ENCODE measurements around the gene CPNE4. TPM values are rescaled to one million over a fixed set of nuclear protein-coding genes. Genes with fewer than 3 reads are reported as not detected.

Gene CPNE4
- total and polyA plus RNA-seq, 4 donors, result 0.02 to 1.6 (median 0.29) TPM

GRCh38 chr3:131658771-131659170, 376.0 kb downstream of the CPNE4 start:
- Histone ChIP-seq H3K4me1 (ENCODE audit: control insufficient read depth in 5 of 5, insufficient read depth in 5 of 5, low read length in 5 of 5) (no peaks in the 10 kb centered on the region), H3K27ac (ENCODE audit: low read depth in 1 of 2, low read length in 1 of 2) (no peak overlapping the region), H3K4me3 (no peak overlapping the region), H3K9ac (ENCODE audit: insufficient read depth in 1 of 2, low read length in 2 of 2) (no peak overlapping the region), H3K9me3 (ENCODE audit: control insufficient read depth in 4 of 4, insufficient read depth in 3 of 4, low read length in 3 of 4) (no peaks in the 10 kb centered on the region), H3K27me3 (ENCODE audit: control insufficient read depth in 3 of 3, insufficient read depth in 3 of 3, low read length in 2 of 3) (no peaks in the 10 kb centered on the region), H3K36me3 (ENCODE audit: control insufficient read depth in 4 of 4, insufficient read depth in 4 of 4, low read length in 4 of 4) (no peaks in the 10 kb centered on the region)
- DNase-seq, result no peak
- no peak for ATAC-seq (ENCODE audit: insufficient read depth, low FRiP score)
- 47 to 97% methylated on average over 1 of the region's 1 CpG for WGBS, 2 donors
- no peak for TF ChIP-seq CTCF (IDR thresholded peaks at IDR 0.05; ENCODE audit: control extremely low read depth, extremely low read depth)

DNA sequence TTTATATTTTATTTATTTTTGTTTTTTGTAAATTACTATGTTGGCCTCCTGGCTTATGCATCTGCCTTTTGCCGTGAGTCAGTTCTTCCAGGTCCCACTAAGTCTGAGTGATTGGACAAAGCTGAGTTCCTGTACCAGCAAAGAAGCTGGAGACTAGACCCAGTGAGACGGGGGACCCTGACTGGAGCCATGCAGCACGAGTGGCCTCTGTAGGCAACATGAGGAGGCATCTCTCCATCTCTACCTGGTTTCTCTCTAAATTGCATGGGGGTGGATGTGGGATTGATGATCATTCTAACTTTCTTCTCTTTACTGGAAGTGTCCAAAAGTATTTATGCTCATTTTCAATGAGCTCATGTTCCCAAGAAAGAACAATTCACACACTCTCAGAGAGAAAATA, 376.7 kb downstream of the CPNE4 start:
- Histone ChIP-seq H3K9ac (ENCODE audit: insufficient read depth in 1 of 2, low read length in 2 of 2) (no peak overlapping the region), H3K27ac (ENCODE audit: low read depth in 1 of 2, low read length in 1 of 2) (no peak overlapping the region), H3K4me1 (ENCODE audit: control insufficient read depth in 5 of 5, insufficient read depth in 5 of 5, low read length in 5 of 5) (no peaks in the 10 kb centered on the region), H3K4me3 (no peak overlapping the region), H3K27me3 (ENCODE audit: control insufficient read depth in 3 of 3, insufficient read depth in 3 of 3, low read length in 2 of 3) (no peaks in the 10 kb centered on the region), H3K9me3 (ENCODE audit: control insufficient read depth in 4 of 4, insufficient read depth in 3 of 4, low read length in 3 of 4) (no peaks in the 10 kb centered on the region), H3K36me3 (ENCODE audit: control insufficient read depth in 4 of 4, insufficient read depth in 4 of 4, low read length in 4 of 4) (no peaks in the 10 kb centered on the region)
- DNase-seq (no peak), ATAC-seq (ENCODE audit: insufficient read depth, low FRiP score) (no peak)
- 74 to 91% methylated on average over 3 of the region's 3 CpGs for WGBS, 2 donors
- TF ChIP-seq CTCF (IDR thresholded peaks at IDR 0.05; ENCODE audit: control extremely low read depth, extremely low read depth), result no peak

DNA sequence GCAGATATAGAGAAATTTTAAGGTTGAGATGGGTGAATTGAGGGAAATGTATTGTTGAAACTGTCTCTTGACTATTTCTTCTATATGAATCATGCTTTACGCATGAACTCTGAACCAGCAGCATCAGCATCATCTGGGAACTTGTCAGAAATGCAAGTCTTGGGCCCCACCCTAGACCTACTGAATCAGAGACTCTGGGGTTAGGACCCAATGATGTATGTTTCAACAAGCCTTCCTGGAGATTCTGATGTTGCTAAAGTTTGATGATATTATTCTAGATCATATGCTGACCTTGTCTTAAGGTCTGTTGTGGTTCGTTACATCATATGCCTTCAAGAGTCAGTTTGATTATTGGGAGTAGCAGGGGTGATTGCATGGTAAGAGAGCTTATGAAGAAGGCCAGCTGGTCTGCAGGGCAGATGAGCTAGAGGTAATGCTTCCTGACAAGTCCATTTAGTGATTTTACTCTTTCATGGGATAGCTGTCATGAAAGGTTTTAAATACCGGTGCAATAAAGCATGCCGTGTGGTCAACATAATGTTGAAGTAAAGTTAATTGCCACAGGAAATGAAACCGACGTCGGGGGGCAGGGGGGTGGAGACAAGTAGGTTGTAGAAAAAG, 379.6 kb downstream of the CPNE4 start:
- no peak for TF ChIP-seq CTCF (IDR thresholded peaks at IDR 0.05; ENCODE audit: control extremely low read depth, extremely low read depth)
- Histone ChIP-seq H3K27ac (ENCODE audit: low read depth in 1 of 2, low read length in 1 of 2) (no peak overlapping the region), H3K27me3 (ENCODE audit: control insufficient read depth in 3 of 3, insufficient read depth in 3 of 3, low read length in 2 of 3) (no peaks in the 10 kb centered on the region), H3K4me3 (no peak overlapping the region), H3K9me3 (ENCODE audit: control insufficient read depth in 4 of 4, insufficient read depth in 3 of 4, low read length in 3 of 4) (no peaks in the 10 kb centered on the region), H3K36me3 (ENCODE audit: control insufficient read depth in 4 of 4, insufficient read depth in 4 of 4, low read length in 4 of 4) (no peaks in the 10 kb centered on the region), H3K4me1 (ENCODE audit: control insufficient read depth in 5 of 5, insufficient read depth in 5 of 5, low read length in 5 of 5) (no peaks in the 10 kb centered on the region), H3K9ac (ENCODE audit: insufficient read depth in 1 of 2, low read length in 2 of 2) (no peak overlapping the region)
- DNase-seq (no peak), ATAC-seq (ENCODE audit: insufficient read depth, low FRiP score) (no peak)
- WGBS, 2 donors, result 72 to 78% methylated on average over 7 of the region's 7 CpGs

DNA sequence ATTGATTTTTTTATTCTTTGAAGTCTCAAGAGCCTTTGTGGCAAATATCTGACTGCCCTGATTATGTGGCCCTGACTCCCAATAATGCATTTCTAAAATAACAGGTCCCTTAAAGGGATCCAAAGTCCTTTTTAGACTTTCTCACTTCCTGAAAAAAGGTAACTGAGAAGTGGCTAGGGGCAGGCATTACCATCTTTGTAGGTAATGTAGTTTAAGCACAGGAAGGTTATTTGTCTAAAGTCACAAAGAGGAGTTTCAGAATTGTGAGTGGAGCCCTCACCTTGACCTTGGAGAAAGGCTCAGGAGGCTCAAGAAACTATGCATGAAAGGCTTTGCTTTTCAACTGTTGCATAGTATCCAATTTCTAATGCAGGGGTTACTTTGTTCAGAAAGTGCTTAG, 389.2 kb downstream of the CPNE4 start:
- Histone ChIP-seq H3K9me3 (ENCODE audit: control insufficient read depth in 4 of 4, insufficient read depth in 3 of 4, low read length in 3 of 4) (no peaks in the 10 kb centered on the region), H3K4me1 (ENCODE audit: control insufficient read depth in 5 of 5, insufficient read depth in 5 of 5, low read length in 5 of 5) (no peaks in the 10 kb centered on the region), H3K27ac (ENCODE audit: low read depth in 1 of 2, low read length in 1 of 2) (no peak overlapping the region), H3K4me3 (no peak overlapping the region), H3K36me3 (ENCODE audit: control insufficient read depth in 4 of 4, insufficient read depth in 4 of 4, low read length in 4 of 4) (no peaks in the 10 kb centered on the region), H3K9ac (ENCODE audit: insufficient read depth in 1 of 2, low read length in 2 of 2) (no peak overlapping the region), H3K27me3 (ENCODE audit: control insufficient read depth in 3 of 3, insufficient read depth in 3 of 3, low read length in 2 of 3) (no peaks in the 10 kb centered on the region)
- ATAC-seq (ENCODE audit: insufficient read depth, low FRiP score) (no peak), DNase-seq (no peak)
- no peak for TF ChIP-seq CTCF (IDR thresholded peaks at IDR 0.05; ENCODE audit: control extremely low read depth, extremely low read depth)

Measured in lung (tissue), 12 donors.